PC-3 (cell line): ENCODE data around the gene MKRN3. TPM values are rescaled to one million over a fixed set of nuclear protein-coding genes. Genes with fewer than 3 reads are reported as not detected.

Experiments
- ATAC-seq: fragments of 200-7000 bp; cut with Tn5 transposase; 2 replicates; pipeline ENCODE4 v1.9.1; 2020; ENCODE audit warnings: mild to moderate bottlenecking, moderate library complexity
- BruUV-seq: library from RNA; stranded (reverse); fragments of 400-500 nt; replicated peaks from 2 replicates; lab custom pipeline; 2021; lab: Mats Ljungman, UMichigan
- CTCF ChIA-PET: fragments of 300-600 bp; sonication (Branson Sonifier 250); formaldehyde crosslinking; loops from one replicate; lab custom pipeline; 2022; ENCODE audit warnings: antibody characterized with exemption; lab: Charles Lee
- POLR2A ChIA-PET: fragments of 300-600 bp; sonication (Branson Sonifier 250); formaldehyde crosslinking; loops from one replicate; lab custom pipeline; 2022; ENCODE audit warnings: antibody characterized with exemption; ENCODE audit not compliant: unreplicated experiment; lab: Charles Lee
- DNase-seq: peaks from one replicate; pipeline ENCODE4 v3.0.0-alpha.2; 2015
- H2AFZ ChIP-seq: fragments of 300-600 bp; sonication (generic); 2 replicates; pipeline ENCODE4 v1.6.0; 2016; ENCODE audit warnings: antibody characterized with exemption, low read length
- H3F3A ChIP-seq: fragments of 300-600 bp; sonication (generic); one replicate; pipeline ENCODE4 v1.6.0; 2017; ENCODE audit warnings: antibody characterized with exemption, low read length, control low read depth, mild to moderate bottlenecking; ENCODE audit not compliant: unreplicated experiment
- H3K27ac ChIP-seq: fragments of 300-600 bp; sonication (generic); 2 replicates; pipeline ENCODE4 v1.5.1; 2016; ENCODE audit warnings: mild to moderate bottlenecking, low read length
- H3K27me3 ChIP-seq: fragments of 300-600 bp; sonication (generic); 2 replicates; pipeline ENCODE4 v1.6.1; 2016; ENCODE audit warnings: low read length, mixed read lengths
- H3K36me3 ChIP-seq: fragments of 300-600 bp; sonication (generic); 2 replicates; pipeline ENCODE4 v1.6.1; 2016; ENCODE audit warnings: low read depth, mixed run types, low read length, mixed read lengths
- H3K4me1 ChIP-seq: fragments of 300-600 bp; sonication (generic); 2 replicates; pipeline ENCODE4 v1.5.1; 2016; ENCODE audit warnings: low read length; ENCODE audit not compliant: insufficient read depth
- H3K4me2 ChIP-seq: fragments of 300-600 bp; sonication (generic); 2 replicates; pipeline ENCODE4 v1.6.0; 2016; ENCODE audit warnings: low read length
- H3K4me3 ChIP-seq: fragments of 300-600 bp; sonication (generic); 2 replicates; pipeline ENCODE4 v1.5.1; 2016; ENCODE audit warnings: mild to moderate bottlenecking, low read length, mixed read lengths
- H3K79me2 ChIP-seq: fragments of 300-600 bp; sonication (generic); 2 replicates; pipeline ENCODE4 v1.6.1; 2017; ENCODE audit warnings: low read length, mixed read lengths
- H3K9ac ChIP-seq: fragments of 300-600 bp; sonication (generic); 2 replicates; pipeline ENCODE4 v1.6.0; 2016; ENCODE audit warnings: mild to moderate bottlenecking, low read length
- H3K9me2 ChIP-seq: fragments of 300-600 bp; sonication (generic); replicated peaks from 2 replicates; pipeline ENCODE4 v1.6.1; 2016; ENCODE audit warnings: mixed run types, low read length, mixed read lengths
- H3K9me3 ChIP-seq: fragments of 300-600 bp; sonication (generic); 2 replicates; pipeline ENCODE4 v1.6.1; 2016; ENCODE audit warnings: low read length, mixed read lengths
- H4K20me1 ChIP-seq: fragments of 300-600 bp; sonication (generic); 2 replicates; pipeline ENCODE4 v1.6.1; 2016; ENCODE audit warnings: low read length, mixed read lengths
- CTCF ChIP-seq: fragments of 300-600 bp; sonication (generic); conservative IDR thresholded peaks from 2 replicates; pipeline ENCODE4 v1.5.1; 2017; ENCODE audit warnings: antibody characterized with exemption, low read depth, mild to moderate bottlenecking, low read length
- EZH2 ChIP-seq: fragments of 300-600 bp; sonication (generic); IDR thresholded peaks from one replicate; pipeline ENCODE4 v1.6.1; 2017; ENCODE audit warnings: antibody characterized with exemption, mild to moderate bottlenecking, low read length; ENCODE audit not compliant: unreplicated experiment
- EZH2phosphoT487 ChIP-seq: fragments of 300-600 bp; sonication (generic); IDR thresholded peaks from 2 replicates; pipeline ENCODE4 v1.6.1; 2018; ENCODE audit warnings: mild to moderate bottlenecking, antibody characterized with exemption, low read length, borderline replicate concordance
- intact Hi-C: fragments of 100-400 bp; cut with micrococcal nuclease; formaldehyde crosslinking; loops from 2 replicates; pipeline ENCODE4 v1.9.0; 2023
- total RNA-seq: library from RNA; depleted of rRNA; stranded (reverse); fragments of >200 nt; gene quantifications from 2 replicates; pipeline ENCODE4 v1.2.3, GENCODE V29; 2014

MKRN3 gene
- total RNA-seq, 1 experiment from 2014 or later, result 0.18 TPM

- 0 out of 2 replicates have a peak, but pooled peaks cover 3% of the 10 kb centered on the region for H3K4me1 ChIP-seq
- DNase-seq, result no peak
- TF ChIP-seq EZH2 (no peak), CTCF (no peak), EZH2phosphoT487 (no peak)
- H4K20me1 ChIP-seq, result no peaks in the 10 kb centered on the region
- ATAC-seq, result no peak
- H3K4me2 ChIP-seq, result no peak overlapping the region
- H3K9me2 ChIP-seq, result no peaks in the 10 kb centered on the region
- H3K9me3 ChIP-seq, result no peaks in the 10 kb centered on the region
- H3K27ac ChIP-seq, result no peak overlapping the region
- no peaks in the 10 kb centered on the region for H3K27me3 ChIP-seq
- no peak overlapping the region for H3K9ac ChIP-seq
- no TSS peak for BruUV-seq
- ChIA-PET POLR2A (no interaction called here), CTCF (no interaction called here)
- no peak overlapping the region for H2AFZ ChIP-seq
- H3K79me2 ChIP-seq, result no peaks in the 10 kb centered on the region
- H3F3A ChIP-seq, result no peaks in the 10 kb centered on the region
- no peak overlapping the region for H3K4me3 ChIP-seq
- H3K36me3 ChIP-seq, result no peaks in the 10 kb centered on the region
- intact Hi-C loops, result no loop called here
Measured at GRCh38 chr15:23567921-23568320, 2.4 kb downstream of the MKRN3 start.

- no peaks in the 10 kb centered on the region for H3K9me2 ChIP-seq
- H3K4me1 ChIP-seq, result 0 out of 2 replicates have a peak, but pooled peaks cover 3% of the 10 kb centered on the region
- ATAC-seq, result no peak
- intact Hi-C loops, result no loop called here
- ChIA-PET CTCF (no interaction called here), POLR2A (no interaction called here)
- DNase-seq, result peak; percentile 33
- no peak overlapping the region for H3K9ac ChIP-seq
- H3K27me3 ChIP-seq, result no peaks in the 10 kb centered on the region
- peak overlapping the region; percentile 38 for H3K27ac ChIP-seq
- H3K36me3 ChIP-seq, result no peaks in the 10 kb centered on the region
- no TSS peak for BruUV-seq
- H2AFZ ChIP-seq, result no peak overlapping the region
- H3K9me3 ChIP-seq, result no peaks in the 10 kb centered on the region
- H4K20me1 ChIP-seq, result no peaks in the 10 kb centered on the region
- no peaks in the 10 kb centered on the region for H3K79me2 ChIP-seq
- no peak overlapping the region for H3K4me2 ChIP-seq
- no peak overlapping the region for H3K4me3 ChIP-seq
- no peaks in the 10 kb centered on the region for H3F3A ChIP-seq
- TF ChIP-seq EZH2phosphoT487 (no peak), CTCF (no peak), EZH2 (no peak)
Measured at GRCh38 chr15:23569151-23569925, 3.9 kb downstream of the MKRN3 start.

GRCh38 chr15:23570486-23570885 lies 5.0 kb downstream of the MKRN3 start:
- H3K4me3 ChIP-seq, result no peak overlapping the region
- ATAC-seq, result no peak

More at GRCh38 chr15:23570486-23570885, 5.0 kb downstream of the MKRN3 start:
- peak overlapping the region; percentile 13; the same call in 1 of the 2 replicates for H3K9ac ChIP-seq
- peak; percentile 38 for DNase-seq
- H3F3A ChIP-seq, result no peaks in the 10 kb centered on the region
- no peaks in the 10 kb centered on the region for H4K20me1 ChIP-seq
- 0 out of 2 replicates have a peak, but pooled peaks cover 3% of the 10 kb centered on the region for H3K4me1 ChIP-seq
- no peaks in the 10 kb centered on the region for H3K79me2 ChIP-seq
- intact Hi-C loops, result no loop called here
- ChIA-PET POLR2A (no interaction called here), CTCF (no interaction called here)
- H3K27me3 ChIP-seq, result no peaks in the 10 kb centered on the region
- no TSS peak for BruUV-seq
- no peak overlapping the region for H3K4me2 ChIP-seq
- H2AFZ ChIP-seq, result no peak overlapping the region
- no peaks in the 10 kb centered on the region for H3K36me3 ChIP-seq
- H3K9me2 ChIP-seq, result no peaks in the 10 kb centered on the region
- H3K27ac ChIP-seq, result peak overlapping the region; percentile 58
- H3K9me3 ChIP-seq, result no peaks in the 10 kb centered on the region
- TF ChIP-seq EZH2phosphoT487 (no peak), CTCF (no peak), EZH2 (no peak)
